ENCODE results near the gene C5orf34.

DNA sequence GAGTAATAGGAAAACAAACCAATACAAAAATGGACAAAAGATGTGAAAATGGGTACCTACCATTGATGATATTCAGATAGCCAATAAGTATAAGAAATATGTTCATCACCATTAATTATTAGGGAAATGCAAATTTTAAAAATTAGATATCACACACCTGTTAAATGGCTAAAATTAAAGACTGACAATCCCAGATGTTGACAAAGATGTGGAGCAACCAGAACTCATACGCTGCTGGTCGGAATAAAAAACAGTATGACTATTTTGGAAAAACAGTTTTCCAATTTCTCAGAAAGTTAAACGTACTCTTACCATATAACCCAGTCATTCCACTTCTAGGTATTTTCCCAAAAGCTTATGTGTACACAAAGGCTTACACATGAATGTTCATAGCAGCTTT lies 58.4 kb downstream of the C5orf34 start:
- TF ChIP-seq, protein P1, sequence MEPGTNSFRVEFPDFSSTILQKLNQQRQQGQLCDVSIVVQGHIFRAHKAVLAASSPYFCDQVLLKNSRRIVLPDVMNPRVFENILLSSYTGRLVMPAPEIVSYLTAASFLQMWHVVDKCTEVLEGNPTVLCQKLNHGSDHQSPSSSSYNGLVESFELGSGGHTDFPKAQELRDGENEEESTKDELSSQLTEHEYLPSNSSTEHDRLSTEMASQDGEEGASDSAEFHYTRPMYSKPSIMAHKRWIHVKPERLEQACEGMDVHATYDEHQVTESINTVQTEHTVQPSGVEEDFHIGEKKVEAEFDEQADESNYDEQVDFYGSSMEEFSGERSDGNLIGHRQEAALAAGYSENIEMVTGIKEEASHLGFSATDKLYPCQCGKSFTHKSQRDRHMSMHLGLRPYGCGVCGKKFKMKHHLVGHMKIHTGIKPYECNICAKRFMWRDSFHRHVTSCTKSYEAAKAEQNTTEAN (CRISPR knock-in tag; IDR thresholded peaks at IDR 0.05) = no peak
- TF ChIP-seq CREB1 (CRISPR knock-in tag; IDR thresholded peaks at IDR 0.05) (no peak), RORB (CRISPR knock-in tag; IDR thresholded peaks at IDR 0.05) (no peak), ZNF121 (CRISPR knock-in tag; IDR thresholded peaks at IDR 0.05) (no peak), NFYB (CRISPR knock-in tag; conservative IDR thresholded peaks at IDR 0.05; ENCODE audit: low read depth) (no peak), JUN (CRISPR knock-in tag; IDR thresholded peaks at IDR 0.05) (no peak), ETV6 (CRISPR knock-in tag; IDR thresholded peaks at IDR 0.05) (no peak), GABPB1 (CRISPR knock-in tag; IDR thresholded peaks at IDR 0.05) (no peak), NR1H2 (CRISPR knock-in tag; IDR thresholded peaks at IDR 0.05) (no peak), NR2C2 (CRISPR knock-in tag; IDR thresholded peaks at IDR 0.05) (no peak)
- TF ChIP-seq, protein P2, sequence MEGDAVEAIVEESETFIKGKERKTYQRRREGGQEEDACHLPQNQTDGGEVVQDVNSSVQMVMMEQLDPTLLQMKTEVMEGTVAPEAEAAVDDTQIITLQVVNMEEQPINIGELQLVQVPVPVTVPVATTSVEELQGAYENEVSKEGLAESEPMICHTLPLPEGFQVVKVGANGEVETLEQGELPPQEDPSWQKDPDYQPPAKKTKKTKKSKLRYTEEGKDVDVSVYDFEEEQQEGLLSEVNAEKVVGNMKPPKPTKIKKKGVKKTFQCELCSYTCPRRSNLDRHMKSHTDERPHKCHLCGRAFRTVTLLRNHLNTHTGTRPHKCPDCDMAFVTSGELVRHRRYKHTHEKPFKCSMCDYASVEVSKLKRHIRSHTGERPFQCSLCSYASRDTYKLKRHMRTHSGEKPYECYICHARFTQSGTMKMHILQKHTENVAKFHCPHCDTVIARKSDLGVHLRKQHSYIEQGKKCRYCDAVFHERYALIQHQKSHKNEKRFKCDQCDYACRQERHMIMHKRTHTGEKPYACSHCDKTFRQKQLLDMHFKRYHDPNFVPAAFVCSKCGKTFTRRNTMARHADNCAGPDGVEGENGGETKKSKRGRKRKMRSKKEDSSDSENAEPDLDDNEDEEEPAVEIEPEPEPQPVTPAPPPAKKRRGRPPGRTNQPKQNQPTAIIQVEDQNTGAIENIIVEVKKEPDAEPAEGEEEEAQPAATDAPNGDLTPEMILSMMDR (IDR thresholded peaks at IDR 0.05) = no peak
- TF ChIP-seq, protein P3, sequence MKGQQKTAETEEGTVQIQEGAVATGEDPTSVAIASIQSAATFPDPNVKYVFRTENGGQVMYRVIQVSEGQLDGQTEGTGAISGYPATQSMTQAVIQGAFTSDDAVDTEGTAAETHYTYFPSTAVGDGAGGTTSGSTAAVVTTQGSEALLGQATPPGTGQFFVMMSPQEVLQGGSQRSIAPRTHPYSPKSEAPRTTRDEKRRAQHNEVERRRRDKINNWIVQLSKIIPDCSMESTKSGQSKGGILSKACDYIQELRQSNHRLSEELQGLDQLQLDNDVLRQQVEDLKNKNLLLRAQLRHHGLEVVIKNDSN (CRISPR knock-in tag; IDR thresholded peaks at IDR 0.05) = no peak
- TF ChIP-seq, protein P4, sequence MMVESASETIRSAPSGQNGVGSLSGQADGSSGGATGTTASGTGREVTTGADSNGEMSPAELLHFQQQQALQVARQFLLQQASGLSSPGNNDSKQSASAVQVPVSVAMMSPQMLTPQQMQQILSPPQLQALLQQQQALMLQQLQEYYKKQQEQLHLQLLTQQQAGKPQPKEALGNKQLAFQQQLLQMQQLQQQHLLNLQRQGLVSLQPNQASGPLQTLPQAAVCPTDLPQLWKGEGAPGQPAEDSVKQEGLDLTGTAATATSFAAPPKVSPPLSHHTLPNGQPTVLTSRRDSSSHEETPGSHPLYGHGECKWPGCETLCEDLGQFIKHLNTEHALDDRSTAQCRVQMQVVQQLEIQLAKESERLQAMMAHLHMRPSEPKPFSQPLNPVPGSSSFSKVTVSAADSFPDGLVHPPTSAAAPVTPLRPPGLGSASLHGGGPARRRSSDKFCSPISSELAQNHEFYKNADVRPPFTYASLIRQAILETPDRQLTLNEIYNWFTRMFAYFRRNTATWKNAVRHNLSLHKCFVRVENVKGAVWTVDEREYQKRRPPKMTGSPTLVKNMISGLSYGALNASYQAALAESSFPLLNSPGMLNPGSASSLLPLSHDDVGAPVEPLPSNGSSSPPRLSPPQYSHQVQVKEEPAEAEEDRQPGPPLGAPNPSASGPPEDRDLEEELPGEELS (CRISPR knock-in tag; IDR thresholded peaks at IDR 0.05) = no peak
- TF ChIP-seq, protein P5, sequence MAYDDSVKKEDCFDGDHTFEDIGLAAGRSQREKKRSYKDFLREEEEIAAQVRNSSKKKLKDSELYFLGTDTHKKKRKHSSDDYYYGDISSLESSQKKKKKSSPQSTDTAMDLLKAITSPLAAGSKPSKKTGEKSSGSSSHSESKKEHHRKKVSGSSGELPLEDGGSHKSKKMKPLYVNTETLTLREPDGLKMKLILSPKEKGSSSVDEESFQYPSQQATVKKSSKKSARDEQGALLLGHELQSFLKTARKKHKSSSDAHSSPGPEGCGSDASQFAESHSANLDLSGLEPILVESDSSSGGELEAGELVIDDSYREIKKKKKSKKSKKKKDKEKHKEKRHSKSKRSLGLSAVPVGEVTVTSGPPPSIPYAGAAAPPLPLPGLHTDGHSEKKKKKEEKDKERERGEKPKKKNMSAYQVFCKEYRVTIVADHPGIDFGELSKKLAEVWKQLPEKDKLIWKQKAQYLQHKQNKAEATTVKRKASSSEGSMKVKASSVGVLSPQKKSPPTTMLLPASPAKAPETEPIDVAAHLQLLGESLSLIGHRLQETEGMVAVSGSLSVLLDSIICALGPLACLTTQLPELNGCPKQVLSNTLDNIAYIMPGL (CRISPR knock-in tag; IDR thresholded peaks at IDR 0.05) = no peak
